SU-DHL-6 (cell line): ENCODE results near the gene MED12L.

Experiments
- H2AFZ ChIP-seq: fragments of 200-600 bp; sonication (generic); 2 replicates; pipeline ENCODE4 v1.6.1; 2014; ENCODE audit warnings: low read depth, mild to moderate bottlenecking, moderate library complexity, mixed read lengths, antibody characterized with exemption, low read length; ENCODE audit not compliant: severe bottlenecking
- H3F3A ChIP-seq: fragments of 200-600 bp; shearing (Covaris generic); 2 replicates; pipeline ENCODE4 v1.6.0; 2016; ENCODE audit warnings: antibody characterized with exemption, mild to moderate bottlenecking; ENCODE audit not compliant: insufficient read depth
- H3K27ac ChIP-seq: fragments of 200-600 bp; sonication (generic); 2 replicates; pipeline ENCODE4 v1.5.1; 2016; ENCODE audit warnings: low read depth, mild to moderate bottlenecking, low read length, moderate library complexity, mixed read lengths
- H3K27me3 ChIP-seq: fragments of 200-600 bp; sonication (generic), shearing (Covaris generic); 2 replicates; pipeline ENCODE4 v1.6.0; 2014; ENCODE audit warnings: mild to moderate bottlenecking, low read length
- H3K36me3 ChIP-seq: fragments of 200-600 bp; sonication (generic); 2 replicates; pipeline ENCODE4 v1.6.1; 2014; ENCODE audit warnings: mild to moderate bottlenecking, low read length, mixed read lengths
- H3K4me2 ChIP-seq: fragments of 300-600, 200-600 bp; shearing (Covaris generic), sonication (generic); 2 replicates; pipeline ENCODE4 v1.6.0; 2014; ENCODE audit warnings: low read length, low read depth, mild to moderate bottlenecking; ENCODE audit not compliant: poor library complexity, severe bottlenecking
- H3K4me3 ChIP-seq: fragments of 200-600 bp; sonication (generic); 2 replicates; pipeline ENCODE4 v1.5.1; 2014; ENCODE audit warnings: antibody characterized with exemption, low read length, mild to moderate bottlenecking, mixed read lengths; ENCODE audit not compliant: insufficient read depth, poor library complexity, severe bottlenecking
- H3K79me2 ChIP-seq: fragments of 200-600 bp; sonication (generic); 2 replicates; pipeline ENCODE4 v1.6.1; 2014; ENCODE audit warnings: mild to moderate bottlenecking, low read length, moderate library complexity; ENCODE audit not compliant: insufficient read depth
- H3K9ac ChIP-seq: fragments of 200-600 bp; sonication (generic); 2 replicates; pipeline ENCODE4 v1.7.0; 2014; ENCODE audit warnings: mild to moderate bottlenecking, low read length
- H3K9me2 ChIP-seq: fragments of 200-600 bp; sonication (generic); replicated peaks from 2 replicates; pipeline ENCODE4 v1.6.1; 2014; ENCODE audit warnings: low read length; ENCODE audit not compliant: insufficient read depth
- H3K9me3 ChIP-seq: fragments of 200-600 bp; sonication (generic); 2 replicates; pipeline ENCODE4 v1.6.1; 2014; ENCODE audit warnings: low read length, mixed read lengths; ENCODE audit not compliant: insufficient read depth
- H4K20me1 ChIP-seq: fragments of 200-600 bp; sonication (generic); 2 replicates; pipeline ENCODE4 v1.6.1; 2014; ENCODE audit warnings: low read depth, mild to moderate bottlenecking, antibody characterized with exemption, low read length, moderate library complexity, mixed read lengths
- EZH2phosphoT487 ChIP-seq: fragments of 200-600 bp; sonication (generic), shearing (Covaris generic); conservative IDR thresholded peaks from 2 replicates; pipeline ENCODE4 v1.6.1; 2018; ENCODE audit warnings: mild to moderate bottlenecking, antibody characterized with exemption, low read length, moderate library complexity, mixed read lengths
- TF ChIP-seq, protein P1 (sequence below): fragments of 200-600 bp; sonication (generic); IDR thresholded peaks from one replicate; pipeline ENCODE4 v1.5.1; 2017; ENCODE audit warnings: antibody characterized with exemption, mild to moderate bottlenecking, low read length, moderate library complexity; ENCODE audit not compliant: insufficient read depth, poor library complexity, severe bottlenecking

The MED12L gene

GRCh38 chr3:151265866-151266265 is 180.4 kb downstream of the MED12L start:
- no peaks in the 10 kb centered on the region for H4K20me1 ChIP-seq
- no peaks in the 10 kb centered on the region for H3K9me2 ChIP-seq
- H3K27me3 ChIP-seq: no peaks in the 10 kb centered on the region
- H3K79me2 ChIP-seq: no peaks in the 10 kb centered on the region
- 0 out of 2 replicates have a peak, but pooled peaks cover 2% of the 10 kb centered on the region for H3K36me3 ChIP-seq
- H2AFZ ChIP-seq: no peak overlapping the region
- H3K4me3 ChIP-seq: no peak overlapping the region
- TF ChIP-seq, protein P1, sequence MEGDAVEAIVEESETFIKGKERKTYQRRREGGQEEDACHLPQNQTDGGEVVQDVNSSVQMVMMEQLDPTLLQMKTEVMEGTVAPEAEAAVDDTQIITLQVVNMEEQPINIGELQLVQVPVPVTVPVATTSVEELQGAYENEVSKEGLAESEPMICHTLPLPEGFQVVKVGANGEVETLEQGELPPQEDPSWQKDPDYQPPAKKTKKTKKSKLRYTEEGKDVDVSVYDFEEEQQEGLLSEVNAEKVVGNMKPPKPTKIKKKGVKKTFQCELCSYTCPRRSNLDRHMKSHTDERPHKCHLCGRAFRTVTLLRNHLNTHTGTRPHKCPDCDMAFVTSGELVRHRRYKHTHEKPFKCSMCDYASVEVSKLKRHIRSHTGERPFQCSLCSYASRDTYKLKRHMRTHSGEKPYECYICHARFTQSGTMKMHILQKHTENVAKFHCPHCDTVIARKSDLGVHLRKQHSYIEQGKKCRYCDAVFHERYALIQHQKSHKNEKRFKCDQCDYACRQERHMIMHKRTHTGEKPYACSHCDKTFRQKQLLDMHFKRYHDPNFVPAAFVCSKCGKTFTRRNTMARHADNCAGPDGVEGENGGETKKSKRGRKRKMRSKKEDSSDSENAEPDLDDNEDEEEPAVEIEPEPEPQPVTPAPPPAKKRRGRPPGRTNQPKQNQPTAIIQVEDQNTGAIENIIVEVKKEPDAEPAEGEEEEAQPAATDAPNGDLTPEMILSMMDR: no peak
- no peak for TF ChIP-seq EZH2phosphoT487
- no peaks in the 10 kb centered on the region for H3F3A ChIP-seq
- peak overlapping the region; percentile 24 for H3K4me2 ChIP-seq
- H3K27ac ChIP-seq: peak overlapping the region; percentile 25; the same call in 1 of the 2 replicates
- H3K9me3 ChIP-seq: no peaks in the 10 kb centered on the region
- no peak overlapping the region for H3K9ac ChIP-seq

DNA sequence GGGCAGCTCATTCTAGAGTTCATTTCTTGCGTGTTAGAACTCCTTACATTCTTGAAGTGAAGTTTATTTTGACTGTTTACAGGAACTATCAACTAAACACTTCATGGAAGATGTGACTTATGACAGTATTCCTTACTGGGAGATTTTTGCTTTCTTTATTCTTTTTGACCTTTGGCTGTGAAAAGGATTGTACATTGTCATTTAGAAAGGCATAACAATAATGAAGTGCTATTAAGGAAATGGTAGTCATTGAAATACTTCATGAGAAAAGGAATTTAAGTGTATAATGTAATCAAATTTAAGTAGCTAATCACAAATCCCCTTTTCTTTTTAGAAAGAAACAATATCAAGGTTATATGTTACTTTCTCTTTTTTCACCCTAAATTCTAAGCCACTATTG is 181.6 kb downstream of the MED12L start:
- Histone ChIP-seq H3K27ac (no peak overlapping the region), H4K20me1 (no peaks in the 10 kb centered on the region), H3K9me2 (no peaks in the 10 kb centered on the region), H2AFZ (no peak overlapping the region), H3F3A (no peaks in the 10 kb centered on the region), H3K27me3 (no peaks in the 10 kb centered on the region), H3K4me2 (no peak overlapping the region), H3K9me3 (no peaks in the 10 kb centered on the region), H3K36me3 (0 out of 2 replicates have a peak, but pooled peaks cover 2% of the 10 kb centered on the region), H3K9ac (no peak overlapping the region), H3K4me3 (no peak overlapping the region), H3K79me2 (no peaks in the 10 kb centered on the region)
- TF ChIP-seq EZH2phosphoT487: no peak
- TF ChIP-seq, protein P1: no peak

GRCh38 chr3:151268267-151269235 is 183.1 kb downstream of the MED12L start:
- Histone ChIP-seq H3K4me3 (no peak overlapping the region), H3K4me2 (no peak overlapping the region), H3F3A (no peaks in the 10 kb centered on the region), H3K9me2 (no peaks in the 10 kb centered on the region), H2AFZ (no peak overlapping the region), H4K20me1 (no peaks in the 10 kb centered on the region), H3K27ac (no peak overlapping the region), H3K9ac (no peak overlapping the region), H3K9me3 (no peaks in the 10 kb centered on the region), H3K27me3 (no peaks in the 10 kb centered on the region), H3K79me2 (no peaks in the 10 kb centered on the region), H3K36me3 (0 out of 2 replicates have a peak, but pooled peaks cover 2% of the 10 kb centered on the region)
- TF ChIP-seq EZH2phosphoT487: no peak
- TF ChIP-seq, protein P1: no peak
